ENCODE measurements around the gene SIGLEC15. TPM values are rescaled to one million over a fixed set of nuclear protein-coding genes. Genes with fewer than 3 reads are reported as not detected.

SIGLEC15 gene
- total RNA-seq, 1 experiment from 2014 or later: not detected

DNA sequence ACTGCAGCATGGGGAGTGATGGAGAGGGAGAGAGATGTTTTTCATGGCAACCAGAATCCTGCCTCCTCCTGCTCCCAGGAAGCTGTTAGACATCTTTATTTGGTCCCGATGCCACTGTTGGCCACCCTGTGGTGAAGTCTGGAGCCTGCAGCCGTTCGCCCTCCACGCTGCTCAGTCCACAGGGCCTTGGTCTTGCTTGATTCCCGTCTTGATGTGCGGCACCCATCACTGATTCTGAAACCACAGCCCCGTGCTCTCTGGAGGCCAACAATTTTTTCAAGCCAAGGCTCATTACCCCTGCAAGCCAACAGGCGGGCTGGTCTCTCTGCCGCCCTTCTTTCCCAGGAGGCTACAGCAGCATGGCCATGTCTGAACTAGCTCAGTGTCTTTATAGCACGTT is 24.5 kb downstream of the SIGLEC15 start:
- 0 out of 4 replicates have a peak, but pooled peaks cover 0 to 4% of the 10 kb centered on the region in 2 experiments for H3K36me3 ChIP-seq (ENCODE audit: control insufficient read depth in 1 of 2, insufficient read depth in 2 of 2, low read length in 2 of 2)
- POLR2A ChIA-PET: no interaction called here
- no peak overlapping the region for H3K9ac ChIP-seq (ENCODE audit: low read length)
- H3K4me1 ChIP-seq (ENCODE audit: control insufficient read depth in 1 of 2, insufficient read depth in 2 of 2, low read length in 2 of 2): no peaks in the 10 kb centered on the region
- H3K27me3 ChIP-seq (ENCODE audit: insufficient read depth, low read length): no peaks in the 10 kb centered on the region
- intact Hi-C loops (cut with micrococcal nuclease): loop anchor here (2.0 kb wide), 1 partner anchor 127 kb away; no protein-coding TSS in a partner anchor
- H2AFZ ChIP-seq (ENCODE audit: low read depth, low read length, poor library complexity, severe bottlenecking): no peak overlapping the region
- H3K79me2 ChIP-seq (ENCODE audit: insufficient read depth, low read length): no peaks in the 10 kb centered on the region
- H3K9me2 ChIP-seq (ENCODE audit: insufficient read depth): no peaks in the 10 kb centered on the region
- no peaks in the 10 kb centered on the region for H3K9me3 ChIP-seq (ENCODE audit: control insufficient read depth in 1 of 2, insufficient read depth in 1 of 2, low read depth in 1 of 2, low read length in 2 of 2)
- H3K4me2 ChIP-seq (ENCODE audit: low read length): no peak overlapping the region
- H3K27ac ChIP-seq (ENCODE audit: low read depth, low read length): no peak overlapping the region
- DNase-seq (ENCODE audit: low read depth, low spot score): no peak
- RAD21 ChIA-PET (ENCODE audit: low non-redundant PET in 1 of 2, low total read pairs in 2 of 2, uncharacterized antibody in 2 of 2, unreplicated experiment in 2 of 2): no interaction called here
- no peak overlapping the region for H3K4me3 ChIP-seq (replicated peaks in 1 of 2; ENCODE audit: low read depth in 1 of 2, low read length in 2 of 2)
- CTCF ChIA-PET: interaction anchor here (0.9 to 2.0 kb wide), 3 partner anchors 111 to 162 kb away, joined by 3 to 11 read pairs (median 4); no protein-coding TSS in a partner anchor
- no peaks in the 10 kb centered on the region for H4K20me1 ChIP-seq (ENCODE audit: insufficient read depth)
- no TSS peak for BruUV-seq (replicated peaks)
- TF ChIP-seq RAD21 (IDR thresholded peaks at IDR 0.05; ENCODE audit: low read depth) (peak; percentile 37; the same call in 1 of the 2 replicates), CBX3 (IDR thresholded peaks at IDR 0.05; ENCODE audit: low read depth) (no peak), FOSL1 (IDR thresholded peaks at IDR 0.05; ENCODE audit: low read depth) (no peak), SIN3A (IDR thresholded peaks at IDR 0.05; ENCODE audit: low read depth) (no peak), ELF1 (IDR thresholded peaks at IDR 0.05; ENCODE audit: borderline replicate concordance, low read depth) (no peak), YY1 (IDR thresholded peaks at IDR 0.05; ENCODE audit: extremely low read depth, insufficient replicate concordance, low read depth, low read length) (no peak)
- TF ChIP-seq, protein P1, sequence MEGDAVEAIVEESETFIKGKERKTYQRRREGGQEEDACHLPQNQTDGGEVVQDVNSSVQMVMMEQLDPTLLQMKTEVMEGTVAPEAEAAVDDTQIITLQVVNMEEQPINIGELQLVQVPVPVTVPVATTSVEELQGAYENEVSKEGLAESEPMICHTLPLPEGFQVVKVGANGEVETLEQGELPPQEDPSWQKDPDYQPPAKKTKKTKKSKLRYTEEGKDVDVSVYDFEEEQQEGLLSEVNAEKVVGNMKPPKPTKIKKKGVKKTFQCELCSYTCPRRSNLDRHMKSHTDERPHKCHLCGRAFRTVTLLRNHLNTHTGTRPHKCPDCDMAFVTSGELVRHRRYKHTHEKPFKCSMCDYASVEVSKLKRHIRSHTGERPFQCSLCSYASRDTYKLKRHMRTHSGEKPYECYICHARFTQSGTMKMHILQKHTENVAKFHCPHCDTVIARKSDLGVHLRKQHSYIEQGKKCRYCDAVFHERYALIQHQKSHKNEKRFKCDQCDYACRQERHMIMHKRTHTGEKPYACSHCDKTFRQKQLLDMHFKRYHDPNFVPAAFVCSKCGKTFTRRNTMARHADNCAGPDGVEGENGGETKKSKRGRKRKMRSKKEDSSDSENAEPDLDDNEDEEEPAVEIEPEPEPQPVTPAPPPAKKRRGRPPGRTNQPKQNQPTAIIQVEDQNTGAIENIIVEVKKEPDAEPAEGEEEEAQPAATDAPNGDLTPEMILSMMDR (IDR thresholded peaks at IDR 0.05 in 2 of 3, conservative IDR thresholded peaks at IDR 0.05 in 1 of 3; ENCODE audit: borderline replicate concordance in 1 of 3, insufficient read depth in 1 of 3, low read depth in 2 of 3, low read length in 2 of 3): peak; percentile 7 to 61 (median 57); a peak in 4 of 6 replicates
- TF ChIP-seq, protein P2, sequence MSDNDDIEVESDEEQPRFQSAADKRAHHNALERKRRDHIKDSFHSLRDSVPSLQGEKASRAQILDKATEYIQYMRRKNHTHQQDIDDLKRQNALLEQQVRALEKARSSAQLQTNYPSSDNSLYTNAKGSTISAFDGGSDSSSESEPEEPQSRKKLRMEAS (IDR thresholded peaks at IDR 0.05): no peak
- ATAC-seq: peak; percentile 87
